Skeletal muscle cell (primary cell): ENCODE data around the gene TMEM30B.
A peak's percentile ranks its signal among the peaks of the same experiment; 100 is the strongest.
"Not testable (repeated sequence)": the region's sequence is repeated elsewhere in the genome, so short reads cannot be mapped to it uniquely, and the experiment has no call there.

Experiments used
- DNase-seq: peaks from one replicate; pipeline ENCODE4 v3.0.0-alpha.2; 2010; ENCODE audit warnings: low read depth
- H3K4me3 ChIP-seq: 2 replicates; pipeline ENCODE4 v1.5.1; 2011; ENCODE audit warnings: low read depth, mild to moderate bottlenecking, control low read depth, low read length, moderate library complexity

The TMEM30B gene

DNA sequence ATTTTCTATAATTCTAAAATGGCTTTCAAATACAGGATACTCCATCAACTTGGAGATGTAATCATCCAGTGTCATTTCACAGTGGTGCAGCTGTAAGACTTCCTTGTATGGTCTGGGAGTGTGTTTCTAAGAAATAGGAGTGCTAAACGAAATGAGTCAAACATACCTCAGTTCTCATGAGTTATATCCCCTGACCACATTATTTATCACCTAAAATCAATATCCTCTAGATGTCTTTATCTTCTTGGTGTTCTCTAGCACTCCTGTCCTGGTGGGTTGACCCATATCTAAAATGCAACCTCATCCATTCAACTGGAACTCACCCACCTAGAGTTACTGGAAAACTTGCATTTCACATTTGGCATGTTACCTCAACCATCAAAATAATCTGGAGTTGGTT lies 33.2 kb downstream of the TMEM30B start:
- peak; percentile 67 for DNase-seq
- H3K4me3 ChIP-seq, result no peak overlapping the region

DNA sequence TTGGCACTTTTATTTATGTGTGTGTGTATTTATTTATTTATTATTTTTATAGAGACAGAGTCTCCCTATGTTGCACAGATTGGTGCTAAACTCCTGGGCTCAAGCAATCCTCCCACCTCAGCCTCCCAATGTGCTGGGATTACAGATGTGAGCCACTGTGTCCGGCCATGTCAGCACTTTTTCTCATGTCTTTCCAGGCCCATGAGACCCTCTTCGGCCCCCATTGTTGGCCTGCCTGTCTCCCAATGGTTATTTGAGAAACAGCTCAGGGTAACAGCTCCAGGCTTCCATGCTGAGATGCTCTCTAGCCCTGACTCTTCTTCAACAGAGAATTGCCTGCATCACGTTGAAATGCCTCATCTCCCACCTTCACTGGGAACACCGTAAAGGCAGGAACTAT lies 34.4 kb downstream of the TMEM30B start:
- no peak overlapping the region for H3K4me3 ChIP-seq
- no peak for DNase-seq

DNA sequence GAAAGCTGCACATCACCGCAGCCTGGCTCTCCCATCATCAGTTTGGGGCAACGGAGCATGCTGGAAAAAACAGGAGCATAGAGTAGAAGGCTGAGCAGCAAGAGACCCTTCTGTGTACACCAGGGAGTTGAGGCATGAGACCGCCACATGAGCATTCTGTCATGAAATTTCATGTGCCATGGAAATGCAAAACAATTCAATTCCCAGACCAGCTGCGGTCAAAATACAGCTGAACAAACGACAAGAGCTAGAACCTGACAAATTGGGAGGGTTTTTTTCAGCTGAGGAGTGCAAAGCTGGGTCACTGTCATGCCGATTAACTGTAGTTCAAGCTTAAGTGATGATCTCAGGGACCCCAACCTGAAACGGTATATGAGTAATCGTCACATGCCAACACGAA lies 37.1 kb downstream of the TMEM30B start:
- no peak overlapping the region for H3K4me3 ChIP-seq
- DNase-seq, result no peak

DNA sequence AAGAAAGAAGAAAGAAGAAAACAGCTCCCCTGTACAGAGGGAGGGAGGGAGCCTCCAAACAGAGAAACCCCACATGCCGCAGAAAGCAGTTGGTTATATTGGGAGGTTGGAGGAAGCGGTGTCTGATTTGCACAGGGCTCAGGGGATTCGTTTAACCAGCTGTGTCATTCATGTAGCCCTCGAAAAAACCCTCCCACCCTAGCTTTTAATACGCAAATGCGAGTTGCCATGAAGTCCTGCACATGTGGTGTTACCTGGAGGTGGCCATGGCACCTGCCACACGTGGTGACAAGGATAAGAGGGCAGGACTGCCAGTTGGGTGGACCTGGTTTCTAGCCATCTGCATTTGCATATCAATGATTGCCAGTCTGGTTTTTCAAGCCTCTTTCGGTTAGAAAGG lies 40.9 kb downstream of the TMEM30B start:
- DNase-seq, result no peak
- H3K4me3 ChIP-seq, result no peak overlapping the region

DNA sequence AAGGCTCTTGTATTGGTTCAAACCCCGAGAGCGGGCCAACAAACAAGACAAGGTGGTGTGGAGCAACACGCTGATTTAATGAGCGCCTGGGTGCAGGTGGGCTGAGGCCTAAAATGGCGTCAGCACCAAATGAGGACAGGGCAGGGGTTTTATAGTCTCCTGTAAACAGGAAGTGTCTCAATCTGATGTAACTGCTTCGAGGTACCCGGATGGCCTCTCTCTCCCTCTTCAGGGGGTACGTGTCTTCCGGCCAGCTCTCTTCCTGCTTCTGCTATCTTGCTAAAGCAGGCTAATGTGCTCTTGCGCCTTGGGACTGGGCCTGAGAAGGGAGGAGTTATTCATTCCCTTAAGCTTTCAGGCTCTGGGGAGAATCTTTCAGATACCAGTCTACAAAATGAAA lies 41.9 kb downstream of the TMEM30B start:
- H3K4me3 ChIP-seq, DNase-seq: not testable (repeated sequence)

DNA sequence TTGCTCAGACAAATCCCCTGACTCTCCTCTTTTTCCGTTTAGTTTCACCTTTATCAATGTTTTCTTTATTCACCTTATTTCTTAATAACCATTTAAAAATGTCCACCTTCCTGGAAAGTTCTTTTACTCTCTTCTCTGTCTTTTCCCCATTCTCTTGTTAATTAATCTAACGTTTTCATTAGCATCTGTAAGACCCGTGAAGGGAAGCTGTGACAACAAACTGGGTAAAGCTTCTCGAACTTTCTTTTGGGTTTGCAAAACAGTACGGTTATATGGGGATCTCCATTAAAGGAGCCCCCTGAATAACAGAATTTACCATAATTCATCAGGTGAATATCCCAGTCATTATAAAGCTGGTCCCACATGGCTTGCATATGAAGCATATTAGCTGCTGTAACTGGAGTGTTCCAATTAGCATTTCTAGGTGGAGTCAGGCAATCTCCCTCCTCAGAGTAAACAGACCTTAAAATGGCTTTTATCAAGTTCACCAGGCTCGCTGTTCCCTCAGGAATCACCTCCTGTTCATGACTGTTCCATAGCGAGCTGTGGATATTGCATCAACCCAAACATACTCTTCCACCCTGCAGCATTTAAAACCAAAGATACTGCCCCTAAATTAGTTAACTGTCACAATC lies 42.4 kb downstream of the TMEM30B start:
- no peak for DNase-seq
- H3K4me3 ChIP-seq, result no peak overlapping the region

DNA sequence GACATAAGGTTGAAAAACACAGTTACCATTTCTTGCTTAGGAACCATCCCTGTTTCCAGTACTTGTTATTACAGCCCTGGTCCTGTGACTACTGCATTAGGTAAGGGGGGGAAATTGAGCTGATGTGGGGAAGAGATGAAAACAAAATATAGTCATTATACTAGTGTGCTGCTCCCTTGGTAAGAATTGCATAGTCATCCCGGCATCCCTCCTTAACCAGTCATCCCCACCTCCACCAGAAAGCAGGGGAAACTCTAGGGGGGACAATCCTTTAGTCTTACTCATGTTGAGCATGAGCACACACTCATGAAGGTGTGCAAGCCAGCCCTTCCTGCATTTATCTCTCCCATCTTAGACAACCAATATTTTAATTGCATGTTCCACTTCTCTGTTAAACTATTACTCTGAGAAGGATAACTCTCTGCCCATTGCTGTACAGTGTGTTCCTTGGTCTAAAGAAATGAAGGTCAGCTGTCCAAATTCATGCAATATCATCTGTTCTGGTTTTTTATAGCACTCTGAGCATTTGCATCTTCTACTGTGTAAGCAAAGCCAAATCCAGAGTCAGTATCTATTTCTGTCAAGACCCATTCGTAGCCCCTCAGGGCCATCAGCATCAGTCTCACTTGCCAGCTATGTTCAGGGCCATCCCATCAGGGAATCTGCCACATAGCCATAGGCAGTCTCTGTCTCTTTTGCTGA lies 46.8 kb downstream of the TMEM30B start:
- no peak overlapping the region for H3K4me3 ChIP-seq
- no peak for DNase-seq

DNA sequence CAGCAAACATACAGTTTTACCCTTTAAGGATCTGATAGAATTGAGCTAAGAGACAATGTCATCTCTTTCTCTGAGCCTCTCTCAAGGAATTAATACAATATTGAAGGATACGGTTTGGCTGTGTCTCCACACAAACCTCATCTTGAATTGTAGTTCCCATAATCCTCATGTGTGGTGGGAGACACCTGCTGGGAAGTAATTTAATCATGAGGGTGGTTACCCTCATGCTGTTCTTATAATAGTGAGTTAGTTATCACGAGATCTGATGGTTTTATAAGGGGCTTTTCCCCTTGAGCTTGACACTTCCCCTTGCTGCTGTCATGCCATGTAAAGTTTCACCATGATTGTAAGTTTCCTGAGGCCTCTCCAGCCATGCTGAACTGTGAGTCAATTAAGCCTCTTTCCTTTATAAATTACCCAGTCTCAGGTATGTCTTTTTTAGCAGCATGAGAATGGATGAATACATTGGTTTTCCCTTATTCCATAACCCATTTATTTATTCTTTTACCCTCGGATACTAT lies 47.6 kb downstream of the TMEM30B start:
- no peak for DNase-seq
- H3K4me3 ChIP-seq, result no peak overlapping the region

DNA sequence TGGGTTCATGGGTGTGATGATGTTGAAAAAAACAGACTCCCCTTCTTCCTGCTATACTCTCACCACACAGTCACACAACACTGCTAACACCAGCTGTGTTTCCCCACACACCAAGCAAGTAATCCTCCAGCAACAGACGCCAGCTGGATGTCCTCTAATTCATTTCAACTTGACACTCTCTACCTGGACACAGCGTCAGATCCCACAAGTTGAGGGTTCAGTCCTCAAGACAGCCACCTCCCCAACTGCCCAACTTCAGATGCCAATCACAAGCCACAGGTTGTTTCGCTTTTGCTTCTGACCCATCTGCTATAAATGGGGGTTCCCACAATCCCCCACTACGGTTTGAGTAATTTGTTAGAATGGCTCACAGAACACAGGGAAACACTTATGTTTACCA lies 49.3 kb downstream of the TMEM30B start:
- H3K4me3 ChIP-seq, result no peak overlapping the region
- no peak for DNase-seq

DNA sequence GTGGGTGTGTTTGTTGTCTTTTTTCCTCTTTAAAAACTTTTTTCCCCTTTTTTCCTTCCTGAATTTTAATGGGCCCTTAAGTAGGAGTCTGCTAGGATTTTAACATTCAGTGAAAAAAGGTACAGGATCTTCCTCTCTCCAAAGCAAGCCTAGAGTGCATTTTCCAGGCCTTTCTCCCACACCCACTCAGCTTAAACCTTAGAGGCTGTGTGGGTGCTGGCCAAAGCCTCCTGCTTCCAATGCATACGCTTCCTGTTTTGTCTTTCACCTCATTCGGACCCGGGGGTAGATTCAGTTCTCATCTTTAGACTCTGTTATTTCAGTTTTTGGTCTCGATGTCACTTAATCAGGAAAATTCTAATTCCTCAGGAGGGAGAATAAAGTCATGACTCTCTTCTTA lies 51.2 kb downstream of the TMEM30B start:
- DNase-seq, result no peak
- no peak overlapping the region for H3K4me3 ChIP-seq

DNA sequence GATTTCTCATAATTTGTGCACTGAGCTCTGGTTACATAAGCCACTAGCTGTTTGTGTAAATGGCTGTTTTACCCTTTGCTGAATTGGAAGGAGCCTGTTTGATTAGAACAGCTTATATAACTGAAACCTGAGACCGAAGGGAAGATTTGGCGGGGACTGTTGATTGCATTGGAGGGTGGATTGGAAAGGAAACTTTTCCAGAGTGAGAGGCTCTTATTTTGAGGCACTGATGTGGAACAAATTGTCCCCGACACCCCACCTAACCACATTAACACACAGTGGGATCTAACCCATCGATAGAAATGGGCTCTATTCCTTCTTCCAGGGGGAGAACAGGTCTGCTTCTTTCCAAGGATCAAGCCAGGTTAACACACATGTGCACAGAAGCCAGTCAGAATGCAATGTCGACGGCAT lies 51.7 kb downstream of the TMEM30B start:
- no peak for DNase-seq
- H3K4me3 ChIP-seq, result no peak overlapping the region

DNA sequence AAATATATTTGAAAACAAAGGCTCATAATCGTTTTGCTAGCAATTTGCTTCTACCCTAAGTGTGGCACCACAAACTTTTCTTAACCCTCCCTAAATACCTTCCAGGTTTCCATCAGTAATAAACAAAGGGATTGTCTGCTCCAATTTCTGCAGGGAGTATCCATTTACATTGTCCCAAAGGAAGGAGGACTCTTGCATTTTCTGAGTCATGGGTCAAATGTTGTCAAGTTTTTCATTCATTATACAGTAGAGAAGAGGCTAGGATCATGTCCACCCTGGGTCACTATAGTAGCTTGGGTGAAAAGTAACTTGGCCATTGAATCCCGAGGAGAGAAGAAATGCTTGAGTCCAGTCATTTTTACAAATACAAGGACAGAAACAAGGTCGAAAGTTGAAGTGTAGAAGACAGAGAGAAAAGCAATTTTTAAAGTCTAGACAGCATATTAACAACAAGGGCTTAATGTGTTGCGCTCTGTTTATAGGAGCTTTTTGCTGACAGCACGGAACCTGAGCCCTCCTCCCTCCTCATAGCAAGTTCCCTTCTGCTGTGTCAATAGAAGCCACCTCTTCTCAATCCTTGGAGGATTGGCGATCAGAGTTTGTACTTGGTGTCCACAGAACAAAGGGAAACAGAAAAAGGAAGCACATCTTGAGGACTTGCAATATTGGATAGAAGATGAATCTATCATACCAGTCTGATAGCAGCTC lies 53.1 kb downstream of the TMEM30B start:
- DNase-seq, result no peak
- H3K4me3 ChIP-seq, result no peak overlapping the region
